ENCODE measurements around the gene CD163. TPM values are rescaled to one million over a fixed set of nuclear protein-coding genes. Genes with fewer than 3 reads are reported as not detected.

Gene CD163
- total RNA-seq, 1 experiment from 2014 or later, result not detected

Other genes starting within 250 kb of the CD163 start
- gene ACSM4, start 199.7 kb downstream of the CD163 start, total RNA-seq (2014; rRNA removed; shearing (Covaris generic)), result not detected in 2 replicates
- gene CD163L1, start 59.6 kb downstream of the CD163 start, total RNA-seq (2014; rRNA removed; shearing (Covaris generic)), result not detected in 2 replicates
- gene APOBEC1, start 162.1 kb upstream of the CD163 start, total RNA-seq (2014; rRNA removed; shearing (Covaris generic)), result not detected in 2 replicates
- gene GDF3, start 192.0 kb upstream of the CD163 start, total RNA-seq (2014; rRNA removed; shearing (Covaris generic)), result not detected in 2 replicates
- gene DPPA3, start 207.7 kb upstream of the CD163 start, total RNA-seq (2014; rRNA removed; shearing (Covaris generic)), result not detected in 2 replicates
- gene CLEC4C, start 243.6 kb upstream of the CD163 start, total RNA-seq (2014; rRNA removed; shearing (Covaris generic)), result not detected in 2 replicates